HG03039 (cell line): ENCODE results near the gene COLGALT1.
"Not testable (repeated sequence)": the region's sequence is repeated elsewhere in the genome, so short reads cannot be mapped to it uniquely, and the experiment has no call there.

ENCODE experiments used
- ATAC-seq: cut with Tn5 transposase; IDR thresholded peaks from one replicate; pipeline ENCODE4 v1.9.1; 2021; ENCODE audit warnings: mild to moderate bottlenecking, moderate library complexity; ENCODE audit not compliant: unreplicated experiment

The COLGALT1 gene

GRCh38 chr19:17590866-17591265, 35.4 kb downstream of the COLGALT1 start:
- no peak for ATAC-seq

- not testable (repeated sequence) for ATAC-seq
Measured at GRCh38 chr19:17594296-17594695, 38.8 kb downstream of the COLGALT1 start.

GRCh38 chr19:17598063-17598462, 42.6 kb downstream of the COLGALT1 start:
- not testable (repeated sequence) for ATAC-seq

- no peak for ATAC-seq
Measured at GRCh38 chr19:17598953-17599352, 43.5 kb downstream of the COLGALT1 start.

- no peak for ATAC-seq
Measured at GRCh38 chr19:17599780-17600179, 44.3 kb downstream of the COLGALT1 start.

- no peak for ATAC-seq
Measured at GRCh38 chr19:17601683-17602082, 46.2 kb downstream of the COLGALT1 start.

- no peak for ATAC-seq
Measured at GRCh38 chr19:17602217-17602616, 46.8 kb downstream of the COLGALT1 start.

GRCh38 chr19:17602872-17603510, 47.5 kb downstream of the COLGALT1 start:
- no peak for ATAC-seq

GRCh38 chr19:17604372-17605025, 49.0 kb downstream of the COLGALT1 start:
- no peak for ATAC-seq

GRCh38 chr19:17605117-17605516, 49.7 kb downstream of the COLGALT1 start:
- ATAC-seq, result no peak

GRCh38 chr19:17605761-17606589, 50.5 kb downstream of the COLGALT1 start:
- ATAC-seq, result peak; percentile 66

GRCh38 chr19:17606590-17607185, 51.2 kb downstream of the COLGALT1 start:
- ATAC-seq, result no peak

GRCh38 chr19:17607936-17608335, 52.5 kb downstream of the COLGALT1 start:
- ATAC-seq, result no peak

GRCh38 chr19:17610384-17610783, 54.9 kb downstream of the COLGALT1 start:
- no peak for ATAC-seq

GRCh38 chr19:17611462-17612244, 56.2 kb downstream of the COLGALT1 start:
- no peak for ATAC-seq

GRCh38 chr19:17614476-17614875, 59.0 kb downstream of the COLGALT1 start:
- no peak for ATAC-seq

- ATAC-seq, result no peak
Measured at GRCh38 chr19:17615889-17616685, 60.6 kb downstream of the COLGALT1 start.

- no peak for ATAC-seq
Measured at GRCh38 chr19:17616686-17616960, 61.2 kb downstream of the COLGALT1 start.

GRCh38 chr19:17616961-17617806, 61.7 kb downstream of the COLGALT1 start:
- no peak for ATAC-seq
